CD4-positive, alpha-beta memory T cell (primary cell): Measurements from ENCODE around the gene VRK2. TPM values are rescaled to one million over a fixed set of nuclear protein-coding genes. Genes with fewer than 3 reads are reported as not detected.
A peak's percentile ranks its signal among the peaks of the same experiment; 100 is the strongest.
"Not testable (repeated sequence)": the region's sequence is repeated elsewhere in the genome, so short reads cannot be mapped to it uniquely, and the experiment has no call there.

ENCODE experiments used
- CTCF ChIA-PET: fragments of 350-600 bp; sonication (Branson Sonifier 250); formaldehyde crosslinking; loops from one replicate; lab custom pipeline; 2021; ENCODE audit warnings: inconsistent platforms; ENCODE audit not compliant: partially characterized antibody; lab: Charles Lee
- POLR2A ChIA-PET: fragments of 350-600 bp; sonication (Branson Sonifier 250); formaldehyde crosslinking; loops from one replicate; lab custom pipeline; 2021; ENCODE audit not compliant: partially characterized antibody; lab: Charles Lee
- DNase-seq, 5 donors: peaks; one replicate each; pipeline versions ENCODE4 v3.0.0 to v3.0.0-alpha.2; 2020 to 2022; ENCODE audit warnings: mixed read lengths in 1 of 5
- H3K27ac ChIP-seq: one replicate; pipeline ENCODE4 v1.7.0; 2013; ENCODE audit warnings: low read depth, low read length
- H3K27me3 ChIP-seq: 2 replicates; pipeline ENCODE4 v1.7.0; 2013; ENCODE audit warnings: mild to moderate bottlenecking, low read length, moderate library complexity; ENCODE audit not compliant: insufficient read depth
- H3K36me3 ChIP-seq: 2 replicates; pipeline ENCODE4 v1.7.0; 2013; ENCODE audit warnings: mild to moderate bottlenecking, low read length, moderate library complexity; ENCODE audit not compliant: insufficient read depth
- H3K4me1 ChIP-seq: 2 replicates; pipeline ENCODE4 v1.7.0; 2013; ENCODE audit warnings: mild to moderate bottlenecking, low read length, moderate library complexity; ENCODE audit not compliant: insufficient read depth
- H3K4me3 ChIP-seq, 2 donors: one replicate each; pipeline ENCODE4 v1.7.0; 2013; ENCODE audit warnings: low read length in 2 of 2, mild to moderate bottlenecking in 1 of 2
- H3K9me3 ChIP-seq, 2 donors: one replicate each; pipeline ENCODE4 v1.7.0; 2013; ENCODE audit warnings: low read length in 2 of 2, control low read depth in 1 of 2; ENCODE audit not compliant: control insufficient read depth in 1 of 2
- H3K27ac Mint-ChIP-seq, 7 donors: one replicate each; pipeline ENCODE4 v1.8.0; 2020 to 2021; ENCODE audit warnings: mixed read lengths in 7 of 7, mild to moderate bottlenecking in 6 of 7, inconsistent platforms in 3 of 7, moderate library complexity in 3 of 7
- H3K27me3 Mint-ChIP-seq, 2 donors: one replicate each; pipeline ENCODE4 v1.8.0; 2020 to 2021; ENCODE audit warnings: mixed read lengths in 2 of 2
- H3K36me3 Mint-ChIP-seq, 2 donors: one replicate each; pipeline ENCODE4 v1.8.0; 2020 to 2021; ENCODE audit warnings: mixed read lengths in 2 of 2, inconsistent platforms in 1 of 2, mild to moderate bottlenecking in 1 of 2
- H3K4me1 Mint-ChIP-seq, 4 donors: one replicate each; pipeline ENCODE4 v1.8.0; 2020 to 2021; ENCODE audit warnings: mixed read lengths in 4 of 4, mild to moderate bottlenecking in 1 of 4
- H3K4me3 Mint-ChIP-seq, 8 donors: one replicate each; pipeline ENCODE4 v1.8.0; 2020 to 2021; ENCODE audit warnings: mixed read lengths in 8 of 8, mild to moderate bottlenecking in 7 of 8, moderate library complexity in 6 of 8, inconsistent platforms in 3 of 8
- H3K9me3 Mint-ChIP-seq, 8 donors: one replicate each; pipeline ENCODE4 v1.8.0; 2020 to 2021; ENCODE audit warnings: mixed read lengths in 8 of 8, mild to moderate bottlenecking in 5 of 8, inconsistent platforms in 3 of 8, moderate library complexity in 1 of 8
- intact Hi-C: fragments of 100-400 bp; cut with micrococcal nuclease; formaldehyde crosslinking; loops from one replicate; pipeline ENCODE4 v1.15.1; 2023
- polyA plus RNA-seq, 2 donors: library from polyadenylated mRNA; unstranded; fragments of 300-500 nt; fragmentation: Illumina TruSeq; gene quantifications; one replicate each; pipeline ENCODE4 v1.2.3, GENCODE V29; 2021
- total RNA-seq, 2 experiments: library from RNA; stranded (reverse); gene quantifications; one replicate each; pipeline ENCODE4 v1.2.3, GENCODE V29; 2021

Gene VRK2
- total and polyA plus RNA-seq, 4 experiments from 2014 or later = 15.5 to 21.4 (median 18.7) TPM

- H3K27ac ChIP-seq = no peak overlapping the region
- H3K27me3 ChIP-seq = no peaks in the 10 kb centered on the region
- H3K4me3 ChIP-seq = no peak overlapping the region
- H3K9me3 ChIP-seq = no peaks in the 10 kb centered on the region
- no peaks in the 10 kb centered on the region for H3K36me3 ChIP-seq
- Mint-ChIP-seq H3K9me3 (peaks cover 0 to under 1% (median 0%) of the 10 kb centered on the region in 8 donors), H3K4me1 (peaks cover 0 to 4% (median 3%) of the 10 kb centered on the region in 4 donors), H3K36me3 (peaks cover 0 to 20% of the 10 kb centered on the region in 2 donors), H3K4me3 (no peak overlapping the region), H3K27ac (peak overlapping the region in 1 of 7 donors; percentile 7), H3K27me3 (no peaks in the 10 kb centered on the region)
- ChIA-PET CTCF (no interaction called here), POLR2A (no interaction called here)
- H3K4me1 ChIP-seq = no peaks in the 10 kb centered on the region
- intact Hi-C loops = no loop called here
- no peak for DNase-seq
Measured at GRCh38 chr2:58101500-58101899, 54.9 kb downstream of the VRK2 start.

- Histone ChIP-seq H3K27me3 (no peaks in the 10 kb centered on the region), H3K36me3 (no peaks in the 10 kb centered on the region), H3K27ac (no peak overlapping the region), H3K4me1 (no peaks in the 10 kb centered on the region), H3K9me3 (no peaks in the 10 kb centered on the region), H3K4me3 (no peak overlapping the region)
- peaks cover 3 to 27% of the 10 kb centered on the region in 2 donors for H3K36me3 Mint-ChIP-seq
- DNase-seq = no peak
- no peaks in the 10 kb centered on the region for H3K27me3 Mint-ChIP-seq
- no peak overlapping the region for H3K27ac Mint-ChIP-seq
- H3K4me3 Mint-ChIP-seq = no peak overlapping the region
- POLR2A ChIA-PET = no interaction called here
- H3K9me3 Mint-ChIP-seq = no peaks in the 10 kb centered on the region
- peaks cover 0 to 6% (median 3%) of the 10 kb centered on the region in 4 donors for H3K4me1 Mint-ChIP-seq
- CTCF ChIA-PET = no interaction called here
- intact Hi-C loops = no loop called here
Measured at GRCh38 chr2:58106896-58107295, 60.3 kb downstream of the VRK2 start.

- CTCF ChIA-PET = no interaction called here
- intact Hi-C loops = no loop called here
- peak overlapping the region in 1 of 7 donors; percentile 42 for H3K27ac Mint-ChIP-seq
Measured at GRCh38 chr2:58107803-58108710, 61.5 kb downstream of the VRK2 start.

GRCh38 chr2:58109481-58109880 lies 62.9 kb downstream of the VRK2 start:
- no peak overlapping the region for H3K27ac Mint-ChIP-seq
- H3K4me1 Mint-ChIP-seq = peaks cover 0 to 6% (median 3%) of the 10 kb centered on the region in 4 donors
- no peaks in the 10 kb centered on the region for H3K27me3 Mint-ChIP-seq
- H3K4me3 Mint-ChIP-seq = no peak overlapping the region
- H3K36me3 Mint-ChIP-seq = peaks cover 3 to 23% of the 10 kb centered on the region in 2 donors
- intact Hi-C loops = no loop called here
- no peaks in the 10 kb centered on the region for H3K36me3 ChIP-seq
- H3K4me1 ChIP-seq = no peaks in the 10 kb centered on the region
- H3K9me3 ChIP-seq = no peaks in the 10 kb centered on the region
- H3K9me3 Mint-ChIP-seq = no peaks in the 10 kb centered on the region
- no peak for DNase-seq
- CTCF ChIA-PET = no interaction called here
- H3K4me3 ChIP-seq = no peak overlapping the region
- no peak overlapping the region for H3K27ac ChIP-seq
- POLR2A ChIA-PET = no interaction called here
- no peaks in the 10 kb centered on the region for H3K27me3 ChIP-seq

More at GRCh38 chr2:58107803-58108710, 61.5 kb downstream of the VRK2 start:
- H3K36me3 ChIP-seq = no peaks in the 10 kb centered on the region
- H3K27me3 ChIP-seq = no peaks in the 10 kb centered on the region
- Mint-ChIP-seq H3K27me3 (no peaks in the 10 kb centered on the region), H3K4me3 (no peak overlapping the region), H3K36me3 (peaks cover 3 to 28% of the 10 kb centered on the region in 2 donors), H3K9me3 (no peaks in the 10 kb centered on the region), H3K4me1 (peaks cover 0 to 6% (median 3%) of the 10 kb centered on the region in 4 donors)
- no peaks in the 10 kb centered on the region for H3K9me3 ChIP-seq
- no peak for DNase-seq
- H3K4me1 ChIP-seq = no peaks in the 10 kb centered on the region
- no peak overlapping the region for H3K4me3 ChIP-seq
- no peak overlapping the region for H3K27ac ChIP-seq
- POLR2A ChIA-PET = no interaction called here

GRCh38 chr2:58110765-58111164 lies 64.2 kb downstream of the VRK2 start:
- H3K27me3 ChIP-seq = no peaks in the 10 kb centered on the region
- intact Hi-C loops = no loop called here
- no peak overlapping the region for H3K4me3 ChIP-seq
- no peaks in the 10 kb centered on the region for H3K9me3 ChIP-seq
- H3K36me3 ChIP-seq = no peaks in the 10 kb centered on the region
- peaks cover 3 to 25% of the 10 kb centered on the region in 2 donors for H3K36me3 Mint-ChIP-seq
- H3K4me1 Mint-ChIP-seq = peaks cover 0 to 6% (median 3%) of the 10 kb centered on the region in 4 donors
- no peaks in the 10 kb centered on the region for H3K9me3 Mint-ChIP-seq
- H3K27me3 Mint-ChIP-seq = no peaks in the 10 kb centered on the region
- H3K4me1 ChIP-seq = no peaks in the 10 kb centered on the region
- no peak overlapping the region for H3K27ac Mint-ChIP-seq
- no peak overlapping the region for H3K4me3 Mint-ChIP-seq
- ChIA-PET CTCF (no interaction called here), POLR2A (no interaction called here)
- DNase-seq = no peak
- H3K27ac ChIP-seq = no peak overlapping the region

GRCh38 chr2:58113563-58113962 lies 67.0 kb downstream of the VRK2 start:
- H3K9me3 ChIP-seq, intact Hi-C loops, H3K27ac ChIP-seq, POLR2A ChIA-PET, H3K4me1 Mint-ChIP-seq, DNase-seq, CTCF ChIA-PET, H3K4me3 Mint-ChIP-seq, H3K4me1 ChIP-seq, H3K9me3 Mint-ChIP-seq, H3K36me3 ChIP-seq, H3K27me3 ChIP-seq, H3K4me3 ChIP-seq, H3K27me3 Mint-ChIP-seq: not testable (repeated sequence)
- peak overlapping the region in 1 of 7 donors; percentile 24 for H3K27ac Mint-ChIP-seq
- H3K36me3 Mint-ChIP-seq = peaks cover 8 to 24% of the 10 kb centered on the region in 2 donors

GRCh38 chr2:58120626-58121229 lies 74.1 kb downstream of the VRK2 start:
- Histone ChIP-seq H3K27ac (no peak overlapping the region), H3K4me3 (no peak overlapping the region), H3K27me3 (no peaks in the 10 kb centered on the region), H3K4me1 (no peaks in the 10 kb centered on the region), H3K9me3 (no peaks in the 10 kb centered on the region), H3K36me3 (no peaks in the 10 kb centered on the region)
- Mint-ChIP-seq H3K27ac (no peak overlapping the region), H3K27me3 (no peaks in the 10 kb centered on the region), H3K4me3 (no peak overlapping the region), H3K4me1 (peaks cover 0 to 7% (median under 1%) of the 10 kb centered on the region in 4 donors), H3K36me3 (peaks cover 33 to 40% of the 10 kb centered on the region in 2 donors), H3K9me3 (peaks cover 0 to 3% (median 0%) of the 10 kb centered on the region in 8 donors)
- no peak for DNase-seq
- ChIA-PET POLR2A (no interaction called here), CTCF (no interaction called here)
- intact Hi-C loops = no loop called here
